Measurements from ENCODE around the gene ESPNL.

ESPNL gene

GRCh38 chr2:238130696-238131628 lies 30.8 kb downstream of the ESPNL start:
- DNase-seq: no peak

GRCh38 chr2:238131761-238132462 lies 31.8 kb downstream of the ESPNL start:
- DNase-seq: no peak

GRCh38 chr2:238132463-238133450 lies 32.6 kb downstream of the ESPNL start:
- no peak for DNase-seq

GRCh38 chr2:238133499-238134392 lies 33.6 kb downstream of the ESPNL start:
- DNase-seq: no peak

- DNase-seq: no peak
Measured at GRCh38 chr2:238134393-238134785, 34.2 kb downstream of the ESPNL start.

GRCh38 chr2:238135601-238136150 lies 35.5 kb downstream of the ESPNL start:
- no peak for DNase-seq

GRCh38 chr2:238136820-238137537 lies 36.8 kb downstream of the ESPNL start:
- DNase-seq: no peak

- DNase-seq: no peak
Measured at GRCh38 chr2:238137885-238138284, 37.7 kb downstream of the ESPNL start.

GRCh38 chr2:238138331-238139195 lies 38.4 kb downstream of the ESPNL start, which contains the start of gene KLHL30:
KLHL30 (plus strand) TSS chr2:238138668; CDS start chr2:238140755, 2,087 bp downstream.
- DNase-seq: no peak

GRCh38 chr2:238139196-238140039 lies 39.3 kb downstream of the ESPNL start:
- DNase-seq: peak; percentile 83

- DNase-seq: no peak
Measured at GRCh38 chr2:238140040-238140439, 39.9 kb downstream of the ESPNL start.

GRCh38 chr2:238140721-238141540 lies 40.8 kb downstream of the ESPNL start:
- no peak for DNase-seq

GRCh38 chr2:238141541-238142318 lies 41.6 kb downstream of the ESPNL start:
- DNase-seq: no peak

- no peak for DNase-seq
Measured at GRCh38 chr2:238142382-238143205, 42.5 kb downstream of the ESPNL start.

GRCh38 chr2:238143239-238143951 lies 43.3 kb downstream of the ESPNL start:
- DNase-seq: no peak
